GM21717 (cell line): Measurements from ENCODE around the gene EYS.

ENCODE experiments used
- ATAC-seq: cut with Tn5 transposase; IDR thresholded peaks from one replicate; pipeline ENCODE4 v1.9.1; 2021; ENCODE audit warnings: mild to moderate bottlenecking, moderate library complexity; ENCODE audit not compliant: unreplicated experiment

EYS gene

DNA sequence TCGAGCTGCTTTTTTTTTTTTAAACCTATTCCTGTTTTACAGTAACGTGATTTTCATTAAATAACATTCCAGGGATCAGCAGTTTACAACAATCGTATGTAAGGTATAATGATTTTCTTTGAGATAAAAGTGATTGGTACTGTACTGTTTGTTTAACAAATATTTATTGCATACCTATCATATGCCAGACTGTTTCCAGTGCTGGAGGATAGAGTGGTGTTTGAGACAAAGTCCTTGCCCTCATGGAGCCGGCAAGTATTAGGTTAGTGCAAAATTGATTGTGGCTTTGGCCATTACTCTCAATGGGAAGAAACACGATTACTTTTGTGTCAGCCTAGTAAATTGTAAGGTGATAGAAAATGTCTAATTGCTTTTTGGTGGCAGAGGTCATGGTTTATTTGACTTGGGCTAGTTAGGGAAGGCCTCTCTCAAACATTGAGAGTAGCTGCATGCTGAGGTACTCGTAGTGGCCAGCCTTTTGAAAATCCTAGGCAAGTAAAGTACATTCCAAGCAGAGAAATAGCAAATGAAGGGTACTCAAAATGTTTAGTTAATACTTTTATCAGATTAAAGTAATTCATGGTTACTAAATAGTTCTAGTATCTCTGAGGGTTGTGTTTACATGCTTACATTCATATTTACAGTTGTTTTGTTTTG is 2035.8 kb downstream of the EYS start:
- no peak for ATAC-seq
